ENCODE data around the gene ADSL.
A peak's percentile ranks its signal among the peaks of the same experiment; 100 is the strongest.
"Not testable (repeated sequence)": the region's sequence is repeated elsewhere in the genome, so short reads cannot be mapped to it uniquely, and the experiment has no call there.

The ADSL gene

GRCh38 chr22:40346185-40347118 lies at the start of gene ADSL:
TSS of gene ADSL (plus strand) at chr22:40346500. CDS start at chr22:40346559, 59 bp downstream.
- DNase-seq: peak; percentile 37 to 91 (median 78)

DNA sequence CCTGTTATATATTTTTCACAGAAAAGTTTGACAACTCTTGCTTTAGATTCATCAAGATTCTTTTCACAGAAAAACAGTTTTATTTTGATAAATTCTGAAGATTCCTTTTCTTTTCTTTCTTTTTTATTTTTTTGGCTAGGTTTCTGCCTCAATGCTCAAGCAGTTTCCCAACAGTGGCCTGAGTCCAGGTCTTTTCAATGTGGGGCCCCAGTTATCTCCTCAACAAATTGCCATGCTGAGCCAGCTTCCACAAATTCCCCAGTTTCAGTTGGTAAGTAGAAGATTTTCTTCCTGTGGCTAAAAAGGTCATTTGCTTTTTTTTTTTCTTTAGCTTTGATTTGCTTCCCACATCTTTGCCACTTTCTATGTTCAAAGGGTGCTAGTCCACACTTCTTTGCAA lies 46.0 kb upstream of the ADSL start:
- no peak for DNase-seq

GRCh38 chr22:40300884-40301672 lies 45.2 kb upstream of the ADSL start:
- no peak for DNase-seq

GRCh38 chr22:40302149-40302548 lies 44.2 kb upstream of the ADSL start:
- DNase-seq: no peak

DNA sequence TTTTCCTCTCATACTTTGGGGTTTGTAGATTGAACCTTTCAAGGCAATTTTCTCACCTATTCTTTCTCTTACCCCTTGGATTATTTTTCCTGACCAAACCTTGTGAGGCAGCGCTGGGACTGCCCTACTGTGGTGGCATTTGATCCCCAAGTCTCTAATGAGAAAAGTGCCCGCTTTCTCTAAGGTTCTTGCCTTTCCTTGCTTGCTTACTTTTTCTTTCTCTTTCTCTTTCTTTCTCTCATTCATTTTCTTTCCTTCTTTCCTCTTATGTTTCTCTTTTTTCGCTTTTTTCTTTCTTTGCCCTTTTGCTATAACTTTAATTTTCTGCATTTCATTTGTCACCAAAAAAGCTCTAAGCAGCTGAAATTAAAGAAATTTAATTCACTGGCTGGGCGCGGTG lies 40.7 kb upstream of the ADSL start:
- DNase-seq: no peak

DNA sequence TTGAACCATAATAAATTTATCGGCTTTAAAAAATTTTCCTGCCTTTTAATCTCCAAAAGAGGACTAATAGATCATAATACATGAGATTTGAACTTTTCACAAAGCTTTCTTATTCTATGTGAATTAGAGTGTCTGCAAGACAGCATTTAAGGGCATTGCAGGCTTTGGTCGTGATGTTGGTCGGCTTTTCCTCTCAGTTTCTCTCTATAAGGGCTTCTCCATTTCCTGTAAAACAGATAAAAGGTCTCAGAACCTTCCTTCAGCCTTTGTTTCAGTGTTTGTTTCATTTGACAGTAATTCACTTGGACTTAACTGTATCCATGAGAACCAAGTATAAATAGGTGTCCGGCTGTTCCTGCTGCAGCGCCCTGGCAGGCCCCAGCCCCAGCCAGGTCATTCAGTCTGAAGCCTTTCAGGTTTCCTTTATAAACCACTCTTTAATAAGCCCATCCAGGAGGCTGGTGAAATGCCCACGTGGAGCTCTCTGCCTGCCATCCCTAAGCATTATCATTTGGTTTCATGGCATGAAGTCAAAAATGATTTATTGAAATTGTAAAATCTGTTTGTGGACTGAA lies 37.2 kb upstream of the ADSL start:
- DNase-seq: no peak

DNA sequence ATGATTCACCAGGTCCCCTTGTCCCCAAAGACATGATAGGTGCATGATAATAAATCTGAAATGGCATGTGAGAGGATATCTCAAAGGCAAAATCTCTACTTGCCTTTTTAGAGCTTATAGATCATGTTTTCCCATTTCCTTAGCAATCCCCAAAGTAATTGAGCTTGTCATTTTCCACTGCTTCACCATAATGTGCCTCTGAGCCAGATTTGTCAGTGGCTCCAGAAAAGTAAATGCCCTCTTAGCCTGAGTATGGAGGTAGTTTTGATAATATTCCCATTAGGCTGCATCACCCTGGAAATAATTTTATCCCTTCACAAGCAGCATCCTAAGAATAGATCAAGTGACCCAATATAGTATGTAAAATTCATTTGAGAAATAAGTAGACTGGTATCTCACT lies 36.7 kb upstream of the ADSL start:
- DNase-seq: no peak

GRCh38 chr22:40310081-40310767 lies 36.1 kb upstream of the ADSL start:
- DNase-seq: no peak

GRCh38 chr22:40310768-40311120 lies 35.6 kb upstream of the ADSL start:
- no peak for DNase-seq

DNA sequence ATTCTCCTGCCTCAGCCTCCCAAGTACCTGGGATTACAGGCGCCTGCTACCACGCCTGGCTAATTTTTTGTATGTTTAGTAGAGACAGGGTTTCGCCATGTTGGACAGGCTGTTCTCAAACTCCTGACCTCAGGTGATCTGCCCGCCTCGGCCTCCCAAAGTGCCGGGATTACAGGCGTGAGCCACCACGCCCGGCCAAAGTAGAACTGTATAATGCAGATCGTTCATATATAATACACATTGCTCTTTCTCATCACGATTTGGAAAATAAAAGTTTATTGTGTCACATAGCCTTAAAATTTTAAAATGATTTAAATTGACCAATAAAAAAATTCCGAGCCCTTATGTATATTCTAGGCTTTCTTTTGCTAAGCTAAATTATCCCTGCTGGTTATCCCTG lies 34.7 kb upstream of the ADSL start:
- DNase-seq: not testable (repeated sequence)

GRCh38 chr22:40312050-40312449 lies 34.2 kb upstream of the ADSL start:
- no peak for DNase-seq

DNA sequence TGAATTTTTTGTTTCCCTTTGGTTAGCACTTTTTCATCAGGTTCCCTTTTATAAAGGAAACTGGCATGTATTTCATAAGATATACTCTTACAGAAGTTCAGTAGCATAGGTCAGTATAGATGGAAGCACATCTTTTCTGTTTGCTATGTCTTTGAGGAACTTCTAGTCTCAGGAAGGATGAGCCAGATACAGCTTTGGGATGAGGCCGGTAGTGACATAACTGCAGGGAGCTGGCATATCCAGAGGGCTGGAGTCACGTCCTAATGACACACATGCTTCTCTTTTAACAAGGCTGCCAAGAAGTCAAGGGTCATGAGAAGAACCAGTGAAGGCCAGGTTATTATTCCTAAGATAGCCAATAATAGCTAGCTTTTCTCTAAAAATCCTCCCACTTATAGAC lies 33.3 kb upstream of the ADSL start:
- DNase-seq: no peak

DNA sequence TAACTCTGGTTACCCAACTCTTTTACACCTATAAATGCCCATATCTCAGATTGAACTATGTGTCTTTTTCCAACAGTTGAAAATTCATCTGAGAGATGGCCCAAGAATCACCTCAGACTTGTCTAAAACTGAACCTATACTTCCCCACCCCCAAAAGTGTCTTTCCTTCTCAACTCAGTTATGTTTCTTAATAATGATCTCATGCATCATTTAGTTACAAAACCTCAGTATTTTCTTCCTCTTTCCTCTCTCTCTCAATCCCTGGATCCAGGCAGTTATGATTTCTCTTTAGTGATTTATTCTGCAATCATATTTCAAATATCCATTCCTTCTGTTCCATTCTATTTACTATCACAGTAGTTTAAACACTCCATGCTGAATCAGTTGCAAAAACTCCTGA lies 32.3 kb upstream of the ADSL start:
- DNase-seq: no peak

DNA sequence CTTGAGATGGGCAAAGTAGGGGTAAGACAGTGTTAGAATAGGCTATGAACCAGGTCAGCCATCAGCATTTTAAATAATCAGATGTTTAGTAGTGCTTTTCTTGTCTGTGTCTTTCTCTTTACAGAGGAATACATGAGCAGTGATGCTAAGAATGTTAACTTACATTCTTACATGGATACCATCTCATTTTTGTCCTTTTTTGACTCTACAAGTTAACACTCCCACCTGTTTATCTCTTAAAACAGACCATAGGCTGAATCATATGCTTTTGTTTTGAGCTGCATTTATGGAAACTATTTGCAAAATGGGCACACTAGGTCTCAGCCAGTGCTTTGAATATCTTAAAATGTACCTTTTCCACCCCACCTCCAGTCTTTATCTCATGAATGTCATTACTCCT lies 25.6 kb upstream of the ADSL start:
- DNase-seq: no peak

- no peak for DNase-seq
Measured at GRCh38 chr22:40322021-40322420, 24.3 kb upstream of the ADSL start.

DNA sequence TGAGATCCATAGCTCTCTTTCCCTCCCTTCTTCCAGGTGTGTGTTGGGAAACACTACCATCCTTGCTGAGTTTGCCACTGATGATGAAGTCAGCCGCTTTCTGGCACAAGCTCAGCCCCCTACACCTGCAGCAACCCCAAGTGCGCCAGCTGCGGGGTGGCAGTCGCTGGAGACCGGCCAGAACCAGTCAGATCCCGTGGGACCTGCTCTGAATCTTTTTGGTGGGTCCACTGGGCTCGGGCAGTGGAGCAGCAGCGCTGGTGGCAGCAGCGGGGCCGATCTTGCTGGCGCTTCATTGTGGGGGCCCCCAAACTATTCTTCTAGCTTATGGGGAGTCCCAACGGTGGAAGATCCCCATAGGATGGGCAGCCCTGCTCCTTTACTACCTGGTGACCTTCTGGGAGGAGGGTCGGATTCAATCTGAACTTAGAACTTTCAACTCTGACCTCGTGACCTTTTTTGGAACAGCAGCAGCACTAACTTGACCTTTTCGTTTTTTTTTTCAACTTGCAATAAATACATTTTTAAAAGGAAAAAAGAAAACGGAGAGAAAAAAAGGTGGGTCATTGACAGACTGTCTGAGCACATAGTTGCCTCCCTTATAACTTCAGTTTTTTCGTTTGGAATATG lies 23.4 kb upstream of the ADSL start:
- DNase-seq: no peak

DNA sequence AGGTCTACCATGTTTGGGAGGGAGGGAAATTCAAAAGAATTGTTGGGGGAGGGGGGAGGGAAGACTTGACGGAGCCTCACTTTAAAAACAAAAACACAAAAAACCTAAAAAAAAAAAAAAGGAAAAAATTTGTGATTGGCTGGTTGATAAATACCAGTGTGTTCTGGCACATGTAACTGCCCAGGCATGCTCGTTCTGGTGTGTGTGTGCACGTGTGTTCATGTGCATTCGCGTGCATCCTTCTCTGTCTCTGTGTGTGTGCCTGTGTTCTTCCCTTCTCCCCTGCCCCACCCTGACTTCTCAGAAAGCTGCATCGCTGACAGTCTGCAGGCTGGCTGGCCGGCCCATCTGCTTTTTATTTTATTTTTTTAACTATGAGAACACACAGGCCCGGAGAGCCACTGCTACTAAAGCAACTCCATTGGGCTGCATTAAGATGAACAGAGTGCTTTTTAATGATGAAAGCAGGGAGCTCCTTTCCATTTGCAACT lies 22.6 kb upstream of the ADSL start:
- no peak for DNase-seq

- DNase-seq: no peak
Measured at GRCh38 chr22:40324468-40325305, 21.6 kb upstream of the ADSL start.

DNA sequence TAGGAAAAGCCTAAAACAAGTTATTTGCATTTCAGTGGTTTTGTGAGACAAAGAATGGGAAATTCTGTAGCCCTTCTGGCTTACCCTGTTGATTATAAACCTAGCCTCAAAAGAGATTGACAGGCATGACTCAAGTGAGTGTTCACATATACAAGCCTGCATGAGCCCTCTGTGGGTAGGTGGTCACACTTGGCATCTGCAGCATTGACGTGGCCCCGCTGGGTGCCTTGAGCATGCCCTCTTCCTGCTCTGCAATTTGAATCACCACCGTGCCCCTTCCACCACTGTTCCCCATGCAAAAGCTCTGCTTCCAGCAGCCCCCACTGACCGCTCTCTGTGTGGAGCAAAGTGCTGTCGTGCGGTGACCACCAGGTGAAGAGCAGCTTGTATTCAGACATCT lies 21.0 kb upstream of the ADSL start:
- no peak for DNase-seq
